PC-3 (cell line): ENCODE measurements around the gene GPATCH1. TPM values are rescaled to one million over a fixed set of nuclear protein-coding genes. Genes with fewer than 3 reads are reported as not detected.

Experiments
- ATAC-seq: fragments of 200-7000 bp; cut with Tn5 transposase; 2 replicates; pipeline ENCODE4 v1.9.1; 2020; ENCODE audit warnings: mild to moderate bottlenecking, moderate library complexity
- BruUV-seq: library from RNA; stranded (reverse); fragments of 400-500 nt; replicated peaks from 2 replicates; lab custom pipeline; 2021; lab: Mats Ljungman, UMichigan
- CTCF ChIA-PET: fragments of 300-600 bp; sonication (Branson Sonifier 250); formaldehyde crosslinking; loops from one replicate; lab custom pipeline; 2022; ENCODE audit warnings: antibody characterized with exemption; lab: Charles Lee
- POLR2A ChIA-PET: fragments of 300-600 bp; sonication (Branson Sonifier 250); formaldehyde crosslinking; loops from one replicate; lab custom pipeline; 2022; ENCODE audit warnings: antibody characterized with exemption; ENCODE audit not compliant: unreplicated experiment; lab: Charles Lee
- DNase-seq: peaks from one replicate; pipeline ENCODE4 v3.0.0-alpha.2; 2015
- H2AFZ ChIP-seq: fragments of 300-600 bp; sonication (generic); 2 replicates; pipeline ENCODE4 v1.6.0; 2016; ENCODE audit warnings: antibody characterized with exemption, low read length
- H3F3A ChIP-seq: fragments of 300-600 bp; sonication (generic); one replicate; pipeline ENCODE4 v1.6.0; 2017; ENCODE audit warnings: antibody characterized with exemption, low read length, control low read depth, mild to moderate bottlenecking; ENCODE audit not compliant: unreplicated experiment
- H3K27ac ChIP-seq: fragments of 300-600 bp; sonication (generic); 2 replicates; pipeline ENCODE4 v1.5.1; 2016; ENCODE audit warnings: mild to moderate bottlenecking, low read length
- H3K27me3 ChIP-seq: fragments of 300-600 bp; sonication (generic); 2 replicates; pipeline ENCODE4 v1.6.1; 2016; ENCODE audit warnings: low read length, mixed read lengths
- H3K36me3 ChIP-seq: fragments of 300-600 bp; sonication (generic); 2 replicates; pipeline ENCODE4 v1.6.1; 2016; ENCODE audit warnings: low read depth, mixed run types, low read length, mixed read lengths
- H3K4me1 ChIP-seq: fragments of 300-600 bp; sonication (generic); 2 replicates; pipeline ENCODE4 v1.5.1; 2016; ENCODE audit warnings: low read length; ENCODE audit not compliant: insufficient read depth
- H3K4me2 ChIP-seq: fragments of 300-600 bp; sonication (generic); 2 replicates; pipeline ENCODE4 v1.6.0; 2016; ENCODE audit warnings: low read length
- H3K4me3 ChIP-seq: fragments of 300-600 bp; sonication (generic); 2 replicates; pipeline ENCODE4 v1.5.1; 2016; ENCODE audit warnings: mild to moderate bottlenecking, low read length, mixed read lengths
- H3K79me2 ChIP-seq: fragments of 300-600 bp; sonication (generic); 2 replicates; pipeline ENCODE4 v1.6.1; 2017; ENCODE audit warnings: low read length, mixed read lengths
- H3K9ac ChIP-seq: fragments of 300-600 bp; sonication (generic); 2 replicates; pipeline ENCODE4 v1.6.0; 2016; ENCODE audit warnings: mild to moderate bottlenecking, low read length
- H3K9me2 ChIP-seq: fragments of 300-600 bp; sonication (generic); replicated peaks from 2 replicates; pipeline ENCODE4 v1.6.1; 2016; ENCODE audit warnings: mixed run types, low read length, mixed read lengths
- H3K9me3 ChIP-seq: fragments of 300-600 bp; sonication (generic); 2 replicates; pipeline ENCODE4 v1.6.1; 2016; ENCODE audit warnings: low read length, mixed read lengths
- H4K20me1 ChIP-seq: fragments of 300-600 bp; sonication (generic); 2 replicates; pipeline ENCODE4 v1.6.1; 2016; ENCODE audit warnings: low read length, mixed read lengths
- EZH2 ChIP-seq: fragments of 300-600 bp; sonication (generic); IDR thresholded peaks from one replicate; pipeline ENCODE4 v1.6.1; 2017; ENCODE audit warnings: antibody characterized with exemption, mild to moderate bottlenecking, low read length; ENCODE audit not compliant: unreplicated experiment
- EZH2phosphoT487 ChIP-seq: fragments of 300-600 bp; sonication (generic); IDR thresholded peaks from 2 replicates; pipeline ENCODE4 v1.6.1; 2018; ENCODE audit warnings: mild to moderate bottlenecking, antibody characterized with exemption, low read length, borderline replicate concordance
- intact Hi-C: fragments of 100-400 bp; cut with micrococcal nuclease; formaldehyde crosslinking; loops from 2 replicates; pipeline ENCODE4 v1.9.0; 2023
- total RNA-seq: library from RNA; depleted of rRNA; stranded (reverse); fragments of >200 nt; gene quantifications from 2 replicates; pipeline ENCODE4 v1.2.3, GENCODE V29; 2014
- TF ChIP-seq, protein P1 (sequence below): fragments of 300-600 bp; sonication (generic); conservative IDR thresholded peaks from 2 replicates; pipeline ENCODE4 v1.5.1; 2017; ENCODE audit warnings: antibody characterized with exemption, low read depth, mild to moderate bottlenecking, low read length

The GPATCH1 gene
- total RNA-seq, 1 experiment from 2014 or later: 6.9 TPM

DNA sequence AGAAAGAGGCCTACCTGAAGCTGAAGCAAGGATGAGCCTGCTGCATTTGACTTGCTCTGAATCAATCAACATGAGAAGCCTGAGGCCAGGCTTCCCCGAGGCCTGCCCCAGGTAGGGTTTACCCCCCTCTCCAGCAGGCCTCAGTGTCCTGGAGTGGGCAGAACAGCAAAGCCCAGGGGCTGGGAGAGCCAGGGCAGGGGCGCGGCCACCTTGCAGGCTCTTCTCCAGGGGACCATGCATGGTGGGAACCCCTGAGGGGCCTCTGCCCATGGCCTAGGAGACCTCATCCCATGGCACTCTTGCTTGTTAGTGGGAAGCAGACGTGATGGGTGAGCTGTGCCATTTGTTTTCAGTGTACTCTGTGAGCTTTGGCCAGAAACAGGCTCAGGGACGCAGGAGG, 93.2 kb downstream of the GPATCH1 start:
- no peak for TF ChIP-seq EZH2
- no peak for TF ChIP-seq EZH2phosphoT487
- TF ChIP-seq, protein P1, sequence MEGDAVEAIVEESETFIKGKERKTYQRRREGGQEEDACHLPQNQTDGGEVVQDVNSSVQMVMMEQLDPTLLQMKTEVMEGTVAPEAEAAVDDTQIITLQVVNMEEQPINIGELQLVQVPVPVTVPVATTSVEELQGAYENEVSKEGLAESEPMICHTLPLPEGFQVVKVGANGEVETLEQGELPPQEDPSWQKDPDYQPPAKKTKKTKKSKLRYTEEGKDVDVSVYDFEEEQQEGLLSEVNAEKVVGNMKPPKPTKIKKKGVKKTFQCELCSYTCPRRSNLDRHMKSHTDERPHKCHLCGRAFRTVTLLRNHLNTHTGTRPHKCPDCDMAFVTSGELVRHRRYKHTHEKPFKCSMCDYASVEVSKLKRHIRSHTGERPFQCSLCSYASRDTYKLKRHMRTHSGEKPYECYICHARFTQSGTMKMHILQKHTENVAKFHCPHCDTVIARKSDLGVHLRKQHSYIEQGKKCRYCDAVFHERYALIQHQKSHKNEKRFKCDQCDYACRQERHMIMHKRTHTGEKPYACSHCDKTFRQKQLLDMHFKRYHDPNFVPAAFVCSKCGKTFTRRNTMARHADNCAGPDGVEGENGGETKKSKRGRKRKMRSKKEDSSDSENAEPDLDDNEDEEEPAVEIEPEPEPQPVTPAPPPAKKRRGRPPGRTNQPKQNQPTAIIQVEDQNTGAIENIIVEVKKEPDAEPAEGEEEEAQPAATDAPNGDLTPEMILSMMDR: no peak

GRCh38 chr19:33175156-33175782, 94.3 kb downstream of the GPATCH1 start:
- Histone ChIP-seq H3K27me3 (no peaks in the 10 kb centered on the region), H3K79me2 (peaks cover 14% of the 10 kb centered on the region), H4K20me1 (no peaks in the 10 kb centered on the region), H3K4me2 (peak overlapping the region; percentile 93), H3K9ac (no peak overlapping the region), H2AFZ (no peak overlapping the region), H3K9me2 (no peaks in the 10 kb centered on the region), H3K4me3 (peak overlapping the region; percentile 88), H3F3A (no peaks in the 10 kb centered on the region), H3K36me3 (no peaks in the 10 kb centered on the region), H3K27ac (no peak overlapping the region), H3K9me3 (no peaks in the 10 kb centered on the region), H3K4me1 (peaks cover 20% of the 10 kb centered on the region)
- DNase-seq (no peak), ATAC-seq (no peak)
- POLR2A ChIA-PET: no interaction called here
- CTCF ChIA-PET: no interaction called here
- intact Hi-C loops: loop anchor here (5.0 kb wide), 1 partner anchor 203 kb away; the partner anchor contains the start of genes CEP89 and FAAP24
- no TSS peak for BruUV-seq
- TF ChIP-seq EZH2phosphoT487 (no peak), EZH2 (no peak)
- TF ChIP-seq, protein P1: no peak

More for the DNA sequence above, 93.2 kb downstream of the GPATCH1 start:
- Histone ChIP-seq H4K20me1 (no peaks in the 10 kb centered on the region), H3K27ac (no peak overlapping the region), H3K79me2 (peaks cover 14% of the 10 kb centered on the region), H3K4me2 (no peak overlapping the region), H3K4me3 (no peak overlapping the region), H3K9me2 (no peaks in the 10 kb centered on the region), H3K9ac (no peak overlapping the region), H3K4me1 (peaks cover 20% of the 10 kb centered on the region), H3K9me3 (no peaks in the 10 kb centered on the region), H2AFZ (no peak overlapping the region), H3F3A (no peaks in the 10 kb centered on the region), H3K36me3 (no peaks in the 10 kb centered on the region), H3K27me3 (no peaks in the 10 kb centered on the region)
- intact Hi-C loops: no loop called here
- DNase-seq (no peak), ATAC-seq (no peak)
- ChIA-PET POLR2A (no interaction called here), CTCF (no interaction called here)
- BruUV-seq: no TSS peak
